Muscle of leg (tissue), 11 donors: ENCODE results near the gene MIOX. TPM values are rescaled to one million over a fixed set of nuclear protein-coding genes. Genes with fewer than 3 reads are reported as not detected.

Source experiments
- DNase-seq: peaks from one replicate; pipeline ENCODE4 v3.0.0; 2013
- H3K27ac ChIP-seq: one replicate; pipeline ENCODE4 v1.5.1; 2013; ENCODE audit warnings: mild to moderate bottlenecking, low read length, control low read depth
- H3K27me3 ChIP-seq: one replicate; pipeline ENCODE4 v1.6.1; 2013; ENCODE audit warnings: low read length; ENCODE audit not compliant: control insufficient read depth, insufficient read depth
- H3K36me3 ChIP-seq: one replicate; pipeline ENCODE4 v1.6.1; 2013; ENCODE audit warnings: low read length; ENCODE audit not compliant: control insufficient read depth, insufficient read depth
- H3K4me1 ChIP-seq: one replicate; pipeline ENCODE4 v1.6.1; 2013; ENCODE audit warnings: low read length; ENCODE audit not compliant: control insufficient read depth, insufficient read depth
- H3K4me3 ChIP-seq: one replicate; pipeline ENCODE4 v1.5.1; 2013; ENCODE audit warnings: low read length, control low read depth
- H3K9me3 ChIP-seq: replicated peaks from 2 replicates; pipeline ENCODE4 v1.6.1; 2013; ENCODE audit warnings: low read depth, low read length; ENCODE audit not compliant: control insufficient read depth
- WGBS: methylation state at CpG from one replicate; pipeline ENCODE4 v1.1.5; 2013; ENCODE audit warnings: missing lambda C conversion rate; ENCODE audit not compliant: insufficient coverage; 5-methylcytosine and 5-hydroxymethylcytosine counted together
- polyA plus RNA-seq, 8 donors: library from polyadenylated mRNA; unstranded; fragments of 120-200 nt; gene quantifications; one replicate each; pipeline versions ENCODE4 v1.2.1 to v1.2.3, GENCODE V29; 2013; ENCODE audit warnings: inconsistent platforms in 1 of 8, low replicate concordance in 1 of 8; ENCODE audit not compliant: insufficient read length in 8 of 8, insufficient read depth in 1 of 8
- total RNA-seq: library from RNA; stranded (reverse); fragments of 120-200 nt; gene quantifications from one replicate; pipeline ENCODE4 v1.2.4, GENCODE V29; 2013

MIOX gene
- total and polyA plus RNA-seq, 9 donors: 0.08 to 0.12 (median 0.10) TPM; not detected in 5

DNA sequence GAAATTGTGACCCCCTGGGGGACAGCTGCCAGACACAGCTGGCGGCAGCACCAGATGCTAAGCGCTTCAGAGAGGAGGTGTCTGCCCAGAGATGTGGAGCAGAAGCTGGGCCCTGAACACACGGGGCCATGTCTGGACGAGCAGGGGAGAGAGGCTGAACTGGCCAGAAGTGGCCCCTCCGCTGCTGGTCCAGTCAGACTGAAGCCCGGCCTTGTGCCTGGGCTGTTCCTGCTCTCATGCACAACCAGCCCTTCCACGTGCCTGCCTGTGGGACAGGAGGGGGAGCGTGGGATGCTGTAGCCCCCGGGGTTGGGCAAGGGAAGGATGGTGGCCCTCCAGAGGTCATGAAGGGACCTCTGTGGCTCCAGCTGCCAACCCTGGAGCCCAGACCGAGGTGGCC lies 3.6 kb upstream of the MIOX start:
- H3K27me3 ChIP-seq: peaks cover 65% of the 10 kb centered on the region
- H3K4me3 ChIP-seq: no peak overlapping the region
- no peaks in the 10 kb centered on the region for H3K9me3 ChIP-seq
- peaks cover 8% of the 10 kb centered on the region for H3K4me1 ChIP-seq
- H3K36me3 ChIP-seq: no peaks in the 10 kb centered on the region
- WGBS: 67% methylated on average over 10 of the region's 10 CpGs
- DNase-seq: no peak
- no peak overlapping the region for H3K27ac ChIP-seq

DNA sequence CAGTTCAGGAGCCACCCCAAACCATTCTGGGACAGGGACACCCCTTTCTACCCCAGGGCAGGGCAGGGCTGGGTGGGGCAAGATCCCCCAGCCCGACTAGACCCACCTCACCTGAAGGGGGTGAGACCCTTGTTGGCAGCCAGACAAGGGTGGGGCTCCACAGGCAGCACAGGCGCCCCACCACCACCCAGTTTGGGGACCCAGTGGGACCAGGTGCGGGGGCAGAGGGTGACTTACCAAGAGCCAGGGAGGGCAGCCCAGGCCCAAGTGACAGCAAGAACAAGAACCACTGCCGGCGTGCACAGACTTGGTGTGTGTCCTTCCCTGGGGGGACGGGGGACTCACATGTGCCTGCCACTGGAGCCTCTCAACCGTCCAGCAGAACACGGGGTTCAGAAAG lies 3.1 kb upstream of the MIOX start:
- H3K9me3 ChIP-seq: no peaks in the 10 kb centered on the region
- H3K27ac ChIP-seq: no peak overlapping the region
- no peak overlapping the region for H3K4me3 ChIP-seq
- H3K36me3 ChIP-seq: no peaks in the 10 kb centered on the region
- DNase-seq: no peak
- peaks cover 8% of the 10 kb centered on the region for H3K4me1 ChIP-seq
- 72% methylated on average over 7 of the region's 8 CpGs for WGBS
- peaks cover 63% of the 10 kb centered on the region for H3K27me3 ChIP-seq

DNA sequence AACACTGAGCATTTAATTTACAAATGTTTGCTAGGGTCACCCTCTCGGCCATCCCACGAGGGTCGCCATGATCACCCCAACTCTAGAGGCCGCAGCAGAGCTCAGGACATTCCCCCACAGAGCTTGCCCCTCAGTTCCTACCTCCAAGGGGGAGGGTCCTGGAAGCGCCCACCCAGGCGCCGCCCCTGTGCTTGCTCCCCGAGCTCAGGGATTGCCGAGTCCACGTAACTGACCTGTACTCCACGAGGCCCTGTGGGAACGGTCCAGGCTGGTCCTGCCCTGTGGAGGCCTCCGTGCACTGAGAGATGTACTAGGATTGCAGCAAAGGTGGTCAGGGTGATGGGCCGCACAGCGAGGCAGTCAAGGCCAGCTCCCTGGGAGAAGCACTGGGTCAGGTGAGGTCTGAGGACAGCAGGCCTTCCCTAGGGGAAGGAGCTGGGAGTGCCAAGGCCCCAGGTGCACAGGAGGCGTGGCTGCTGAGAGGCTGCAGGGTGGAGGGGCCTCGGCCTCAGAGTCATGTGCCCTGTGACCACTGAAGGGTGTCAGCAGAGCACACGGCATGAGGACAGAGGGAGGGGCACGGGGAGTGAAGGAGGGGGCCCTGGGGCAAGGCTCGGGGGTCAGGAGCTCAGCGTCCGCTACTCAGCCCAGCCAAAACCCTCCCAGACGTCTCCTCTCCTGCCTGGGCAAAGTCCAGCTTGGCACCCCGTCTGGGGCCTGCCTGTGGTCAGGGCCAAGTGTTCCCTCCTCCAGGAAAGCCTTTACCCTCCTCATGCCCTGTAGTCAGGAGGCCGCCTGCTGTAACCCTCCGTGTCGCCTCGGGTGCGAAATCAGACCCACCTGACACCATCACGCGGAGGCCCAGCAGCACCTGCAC lies 2.4 kb upstream of the MIOX start:
- H3K36me3 ChIP-seq: no peaks in the 10 kb centered on the region
- WGBS: 75% methylated on average over 28 of the region's 31 CpGs
- H3K4me1 ChIP-seq: peaks cover 8% of the 10 kb centered on the region
- no peak overlapping the region for H3K27ac ChIP-seq
- no peaks in the 10 kb centered on the region for H3K9me3 ChIP-seq
- H3K4me3 ChIP-seq: no peak overlapping the region
- peaks cover 57% of the 10 kb centered on the region for H3K27me3 ChIP-seq
- DNase-seq: no peak

DNA sequence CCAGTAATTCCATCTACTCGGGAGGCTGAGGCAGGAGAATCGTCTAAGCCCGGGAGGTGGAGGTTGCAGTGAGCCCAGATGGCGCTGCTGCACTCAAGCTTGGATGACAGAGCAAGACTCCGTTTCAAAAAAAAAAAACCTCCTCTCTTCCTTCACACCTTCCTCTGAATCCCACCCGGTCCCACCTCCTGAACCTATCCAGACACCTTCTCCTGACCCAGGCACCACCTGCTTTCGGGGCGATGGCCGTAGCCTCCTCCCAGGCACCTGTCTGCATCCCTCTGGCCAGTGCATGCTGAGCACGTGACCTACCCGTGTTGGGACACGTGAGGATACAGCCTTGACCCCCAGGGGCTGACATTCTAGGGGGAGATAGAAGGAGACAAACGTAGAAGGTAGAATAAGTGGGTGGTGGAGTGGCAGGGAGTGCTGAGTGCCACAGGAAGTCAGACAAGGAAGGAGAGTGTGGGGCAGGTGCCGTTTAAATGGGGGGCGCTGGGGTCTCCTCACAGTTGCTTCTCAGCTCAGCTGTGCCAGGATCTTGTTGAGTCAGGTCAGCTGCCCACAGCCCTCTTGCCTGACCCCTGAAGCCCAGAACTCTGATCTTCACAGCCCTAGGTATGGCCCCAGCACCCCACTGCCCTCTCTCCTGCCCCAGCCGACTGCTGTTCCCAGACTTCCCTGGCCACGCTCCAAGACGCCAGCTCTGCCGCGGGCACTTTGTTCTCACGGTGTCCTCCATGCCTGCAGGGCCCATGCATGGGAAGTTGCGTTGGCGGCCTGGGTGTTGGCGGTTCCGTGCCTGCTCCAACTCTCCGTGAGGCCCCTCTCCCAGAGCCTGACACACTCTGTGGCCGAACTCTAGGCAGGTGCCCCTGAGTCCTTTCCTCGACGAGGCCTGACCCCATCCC lies 1.2 kb upstream of the MIOX start:
- Histone ChIP-seq H3K9me3 (no peaks in the 10 kb centered on the region), H3K27me3 (peaks cover 44% of the 10 kb centered on the region), H3K4me3 (no peak overlapping the region), H3K36me3 (no peaks in the 10 kb centered on the region), H3K4me1 (peaks cover 8% of the 10 kb centered on the region), H3K27ac (no peak overlapping the region)
- WGBS: 64% methylated on average over 22 of the region's 29 CpGs
- no peak for DNase-seq

DNA sequence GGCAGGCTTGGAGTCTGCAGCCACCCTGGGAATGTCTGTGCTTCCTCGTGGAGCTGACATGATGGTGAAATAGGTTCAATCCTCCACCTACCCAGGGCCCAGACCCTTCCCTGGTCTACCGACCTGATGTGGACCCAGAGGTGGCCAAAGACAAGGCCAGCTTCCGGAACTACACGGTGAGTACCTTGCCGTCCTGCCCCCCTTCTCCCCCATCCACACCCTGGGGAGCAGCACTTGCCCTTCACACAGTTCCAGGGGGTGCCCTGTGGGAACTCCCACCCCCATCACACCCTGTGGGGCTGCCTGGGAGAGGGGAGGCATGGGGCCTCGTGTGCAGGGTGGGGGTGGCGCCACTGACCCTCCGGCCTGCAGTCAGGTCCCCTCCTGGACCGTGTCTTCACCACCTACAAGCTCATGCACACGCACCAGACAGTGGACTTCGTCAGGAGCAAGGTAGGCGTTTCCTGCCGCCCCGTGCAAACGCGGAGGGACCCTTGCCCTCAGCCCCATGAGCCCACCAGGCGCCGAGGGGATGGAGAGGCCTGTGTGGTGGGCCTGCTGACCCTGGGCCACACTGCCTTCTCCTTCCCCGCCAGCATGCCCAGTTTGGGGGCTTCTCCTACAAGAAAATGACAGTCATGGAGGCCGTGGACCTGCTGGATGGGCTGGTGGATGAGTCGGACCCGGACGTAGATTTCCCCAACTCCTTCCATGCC lies 789 bp downstream of the MIOX start:
- Histone ChIP-seq H3K27ac (no peak overlapping the region), H3K9me3 (no peaks in the 10 kb centered on the region), H3K4me1 (peaks cover 1% of the 10 kb centered on the region), H3K4me3 (no peak overlapping the region), H3K36me3 (no peaks in the 10 kb centered on the region), H3K27me3 (peaks cover 27% of the 10 kb centered on the region)
- DNase-seq: no peak
- 71% methylated on average over 12 of the region's 23 CpGs for WGBS

DNA sequence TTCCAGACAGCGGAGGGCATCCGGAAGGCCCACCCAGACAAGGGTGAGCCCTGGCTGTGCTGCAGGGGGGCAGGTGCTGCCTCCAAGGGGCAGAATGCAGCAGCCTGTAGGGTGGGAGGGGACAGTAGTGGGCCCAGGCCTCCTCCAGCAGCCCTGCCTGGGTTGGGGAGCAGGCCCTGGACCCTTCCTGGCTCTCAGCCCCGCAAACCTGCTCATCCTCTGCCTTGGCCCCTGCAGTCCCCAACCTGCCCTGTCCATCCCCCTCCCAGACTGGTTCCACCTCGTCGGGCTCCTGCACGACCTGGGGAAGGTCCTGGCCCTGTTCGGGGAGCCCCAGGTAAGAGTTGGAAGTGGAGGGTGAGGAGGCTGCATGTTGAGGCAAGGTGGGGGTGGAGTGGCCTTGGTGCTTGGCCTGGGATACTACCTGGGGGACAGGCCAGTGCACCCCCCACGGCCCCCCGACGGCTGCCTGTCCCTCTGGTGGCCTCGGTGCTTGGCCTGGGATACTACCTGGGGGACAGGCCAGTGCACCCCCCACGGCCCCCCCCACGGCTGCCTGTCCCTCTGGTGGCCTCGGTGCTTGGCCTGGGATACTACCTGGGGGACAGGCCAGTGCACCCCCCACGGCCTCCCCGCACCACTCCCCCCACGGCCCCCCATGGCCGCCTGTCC lies 1.5 kb downstream of the MIOX start:
- Histone ChIP-seq H3K4me1 (no peaks in the 10 kb centered on the region), H3K4me3 (no peak overlapping the region), H3K36me3 (no peaks in the 10 kb centered on the region), H3K9me3 (no peaks in the 10 kb centered on the region), H3K27me3 (peaks cover 20% of the 10 kb centered on the region), H3K27ac (no peak overlapping the region)
- DNase-seq: no peak
- 73% methylated on average over 8 of the region's 18 CpGs for WGBS

DNA sequence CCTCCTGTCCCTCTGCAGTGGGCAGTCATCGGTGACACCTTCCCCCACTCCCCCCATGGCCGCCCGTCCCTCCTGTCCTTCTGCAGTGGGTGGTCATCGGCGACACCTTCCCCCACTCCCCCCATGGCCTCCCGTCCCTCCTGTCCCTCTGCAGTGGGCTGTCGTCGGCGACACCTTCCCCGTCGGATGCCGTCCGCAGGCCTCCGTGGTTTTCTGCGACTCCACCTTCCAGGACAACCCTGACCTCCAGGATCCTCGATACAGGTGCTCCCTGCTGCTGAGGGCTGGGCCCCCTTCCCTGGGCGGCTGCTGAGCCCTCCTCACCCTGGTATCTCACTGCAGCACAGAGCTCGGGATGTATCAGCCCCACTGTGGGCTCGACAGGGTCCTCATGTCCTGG lies 2.2 kb downstream of the MIOX start:
- 61% methylated on average over 16 of the region's 19 CpGs for WGBS
- no peaks in the 10 kb centered on the region for H3K36me3 ChIP-seq
- no peak overlapping the region for H3K4me3 ChIP-seq
- H3K27me3 ChIP-seq: peaks cover 12% of the 10 kb centered on the region
- H3K4me1 ChIP-seq: no peaks in the 10 kb centered on the region
- DNase-seq: no peak
- H3K27ac ChIP-seq: no peak overlapping the region
- H3K9me3 ChIP-seq: no peaks in the 10 kb centered on the region

DNA sequence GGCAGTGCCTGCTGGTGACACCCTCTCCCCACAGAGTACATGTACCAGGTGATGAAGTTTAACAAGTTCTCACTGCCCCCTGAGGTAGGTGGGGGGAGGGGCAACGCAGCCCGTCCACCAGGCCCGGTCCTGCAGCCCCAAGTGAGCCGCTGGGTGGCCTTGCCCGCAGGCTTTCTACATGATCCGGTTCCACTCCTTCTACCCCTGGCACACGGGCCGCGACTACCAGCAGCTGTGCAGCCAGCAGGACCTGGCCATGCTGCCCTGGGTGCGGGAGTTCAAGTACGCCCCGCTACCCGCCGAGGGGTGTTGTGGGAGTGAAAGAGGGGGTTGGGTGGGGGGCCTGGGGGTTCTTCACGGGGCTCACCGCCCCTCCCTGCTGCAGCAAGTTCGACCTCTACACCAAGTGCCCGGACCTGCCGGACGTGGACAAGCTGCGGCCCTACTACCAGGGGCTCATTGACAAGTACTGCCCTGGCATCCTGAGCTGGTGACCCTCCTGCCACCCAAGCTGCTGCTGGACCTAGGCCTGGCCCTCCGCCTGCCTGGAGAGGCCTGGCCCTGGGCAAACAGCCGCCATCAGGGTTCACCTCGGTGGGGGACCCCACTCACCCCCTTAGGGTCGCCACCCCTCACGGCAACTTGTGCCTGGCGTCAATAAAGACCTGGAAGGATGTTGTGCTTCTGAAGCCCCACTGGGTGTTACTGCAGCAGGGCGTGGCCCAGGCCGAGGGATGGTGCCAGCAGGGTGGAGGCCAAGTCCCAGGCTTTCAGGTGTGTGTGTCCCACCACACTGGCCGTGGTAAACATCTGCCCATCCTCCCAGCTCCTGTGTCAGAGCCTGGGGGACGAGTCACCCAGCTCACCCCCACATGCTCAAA lies 2.9 kb downstream of the MIOX start:
- Histone ChIP-seq H3K36me3 (no peaks in the 10 kb centered on the region), H3K4me1 (no peaks in the 10 kb centered on the region), H3K4me3 (no peak overlapping the region), H3K27me3 (peaks cover 9% of the 10 kb centered on the region), H3K27ac (no peak overlapping the region), H3K9me3 (no peaks in the 10 kb centered on the region)
- 75% methylated on average over 15 of the region's 31 CpGs for WGBS
- DNase-seq: no peak
